ENCODE measurements around the gene TMTC3. TPM values are rescaled to one million over a fixed set of nuclear protein-coding genes. Genes with fewer than 3 reads are reported as not detected.
"Not testable (repeated sequence)": the region's sequence is repeated elsewhere in the genome, so short reads cannot be mapped to it uniquely, and the experiment has no call there.

Gene TMTC3
- total RNA-seq, 4 donors from 2014 or later = 29.8 to 45.2 (median 33.2) TPM

DNA sequence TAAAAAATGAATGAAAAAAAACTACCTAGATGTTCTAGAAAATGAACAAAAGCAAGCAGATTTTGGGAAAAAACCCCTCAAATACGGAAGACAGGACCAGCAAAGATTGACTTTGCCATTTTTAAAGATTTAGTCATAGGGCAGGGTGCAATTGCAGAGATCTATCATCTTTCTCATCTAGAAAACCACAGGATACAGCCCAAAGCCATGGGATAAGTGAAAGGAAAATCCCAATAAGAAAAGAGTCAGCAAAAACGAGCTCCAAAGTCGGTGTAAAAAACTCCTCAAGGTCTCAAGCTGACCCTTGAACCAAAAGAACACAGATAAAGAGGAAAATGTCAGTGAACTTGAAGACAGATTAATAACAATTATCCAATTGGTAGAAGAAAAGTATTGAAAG is 28.2 kb upstream of the TMTC3 start:
- DNase-seq (ENCODE audit: low spot score in 2 of 2) = no peak
- TF ChIP-seq POLR2A (IDR thresholded peaks at IDR 0.05) (no peak), CTCF (IDR thresholded peaks at IDR 0.05) (no peak)
- no peak overlapping the region for H3K4me3 ChIP-seq (ENCODE audit: low read depth, poor library complexity, severe bottlenecking)
- 50 to 60% methylated on average over 3 of the region's 3 CpGs for WGBS, 2 donors
- intact Hi-C loops (cut with DNase I; ENCODE audit: low total_unique reads) = no loop called here

DNA sequence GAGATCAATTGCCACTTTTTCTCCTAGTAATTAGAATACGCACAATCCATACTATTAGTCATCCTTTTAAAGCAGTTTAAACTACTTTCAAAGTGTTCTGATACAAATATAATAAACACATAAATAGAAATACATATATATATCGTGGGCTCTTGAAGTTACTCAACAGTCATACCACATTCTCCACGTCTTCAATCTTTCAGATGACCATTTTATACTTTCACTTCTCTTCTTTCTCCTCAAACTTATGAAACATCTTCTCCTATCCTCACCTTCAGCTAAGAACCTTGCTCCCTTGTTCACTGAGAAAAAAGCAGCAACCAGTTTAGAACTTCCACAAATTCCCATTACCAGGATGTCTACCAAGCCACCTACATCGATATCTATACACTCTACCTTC is 19.4 kb upstream of the TMTC3 start:
- WGBS, 2 donors = 66 to 68% methylated on average over 4 of the region's 4 CpGs
- TF ChIP-seq CTCF (IDR thresholded peaks at IDR 0.05) = no peak
- TF ChIP-seq POLR2A (IDR thresholded peaks at IDR 0.05) = no peak
- no peak overlapping the region for H3K4me3 ChIP-seq (ENCODE audit: low read depth, poor library complexity, severe bottlenecking)
- no peak for DNase-seq (ENCODE audit: low spot score in 2 of 2)
- intact Hi-C loops (cut with DNase I; ENCODE audit: low total_unique reads) = no loop called here

DNA sequence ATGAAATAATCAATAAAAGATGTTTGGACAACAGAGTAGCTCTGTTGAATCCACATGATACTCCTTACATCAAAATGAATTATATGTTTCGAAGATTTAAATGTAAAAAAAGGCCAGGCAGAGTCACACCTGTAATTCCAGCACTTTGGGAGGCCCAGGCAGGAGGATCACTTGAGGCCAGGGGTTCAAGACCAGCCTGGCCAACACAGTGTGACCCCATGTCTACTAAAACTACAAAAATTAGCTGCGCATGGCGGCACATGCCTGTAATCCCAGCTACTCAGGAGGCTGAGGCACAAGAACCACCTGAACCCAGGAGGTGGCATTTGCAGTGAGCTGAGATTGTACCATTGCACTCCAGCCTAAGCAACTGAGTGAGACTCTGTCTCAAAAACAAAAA is 15.0 kb upstream of the TMTC3 start:
- no peak for DNase-seq (ENCODE audit: low spot score in 2 of 2)
- intact Hi-C loops (cut with DNase I; ENCODE audit: low total_unique reads) = no loop called here
- WGBS, 2 donors = 99 to 100% methylated on average over 3 of the region's 3 CpGs
- TF ChIP-seq POLR2A (IDR thresholded peaks at IDR 0.05) = no peak
- no peak for TF ChIP-seq CTCF (IDR thresholded peaks at IDR 0.05)
- no peak overlapping the region for H3K4me3 ChIP-seq (ENCODE audit: low read depth, poor library complexity, severe bottlenecking)

DNA sequence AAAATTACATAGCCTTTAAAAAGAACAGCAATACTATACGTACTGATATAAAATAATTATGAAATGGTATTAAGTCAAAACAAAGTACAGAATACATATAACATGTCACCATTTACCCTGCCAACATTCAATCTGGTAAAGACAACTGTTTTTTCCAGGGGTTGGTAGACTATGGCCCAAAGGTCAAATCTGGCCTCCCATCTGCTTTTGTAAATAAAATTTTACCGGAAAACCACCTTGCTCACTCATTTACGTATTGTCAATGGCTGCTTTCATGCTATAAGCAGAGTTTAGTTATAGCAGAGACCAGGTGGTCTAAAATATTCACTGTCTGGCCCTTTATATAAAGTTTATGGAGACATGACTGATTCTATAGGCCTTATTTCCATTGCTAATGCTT is 14.3 kb upstream of the TMTC3 start:
- no peak for DNase-seq (ENCODE audit: low spot score in 2 of 2)
- intact Hi-C loops (cut with DNase I; ENCODE audit: low total_unique reads) = no loop called here
- WGBS, 2 donors = 99% methylated on average over 3 of the region's 3 CpGs
- TF ChIP-seq POLR2A (IDR thresholded peaks at IDR 0.05) = no peak
- TF ChIP-seq CTCF (IDR thresholded peaks at IDR 0.05) = no peak
- H3K4me3 ChIP-seq (ENCODE audit: low read depth, poor library complexity, severe bottlenecking) = no peak overlapping the region

GRCh38 chr12:88132392-88132791 is 9.7 kb upstream of the TMTC3 start:
- no peak for DNase-seq (ENCODE audit: low spot score in 2 of 2)
- intact Hi-C loops (cut with DNase I; ENCODE audit: low total_unique reads) = no loop called here
- no peak overlapping the region for H3K4me3 ChIP-seq (ENCODE audit: low read depth, poor library complexity, severe bottlenecking)
- TF ChIP-seq POLR2A (IDR thresholded peaks at IDR 0.05) (no peak), CTCF (IDR thresholded peaks at IDR 0.05) (no peak)

DNA sequence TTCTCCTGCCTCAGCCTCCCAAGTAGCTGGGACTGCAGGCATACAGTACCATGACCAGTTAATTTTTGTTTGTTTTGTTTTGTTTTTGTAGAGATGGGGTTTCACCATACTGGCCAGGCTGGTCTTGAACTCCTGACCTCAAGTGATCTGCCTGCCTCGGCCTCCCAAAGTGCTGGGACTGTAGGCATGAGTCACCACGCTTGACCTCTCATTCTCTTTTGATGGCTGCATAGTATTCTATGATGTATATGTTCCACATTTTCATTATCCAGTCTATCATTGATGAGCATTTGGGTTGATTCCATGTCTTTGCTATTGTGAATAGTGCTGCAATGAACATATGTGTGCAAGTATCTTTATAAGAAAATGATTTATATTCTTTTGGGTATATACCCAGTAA is 8.9 kb upstream of the TMTC3 start:
- DNase-seq (ENCODE audit: low spot score in 2 of 2); H3K4me3 ChIP-seq (ENCODE audit: low read depth, poor library complexity, severe bottlenecking); intact Hi-C loops (cut with DNase I; ENCODE audit: low total_unique reads): not testable (repeated sequence)
- 92 to 97% methylated on average over 2 of the region's 2 CpGs for whole genome bisulfite sequencing, 2 donors

DNA sequence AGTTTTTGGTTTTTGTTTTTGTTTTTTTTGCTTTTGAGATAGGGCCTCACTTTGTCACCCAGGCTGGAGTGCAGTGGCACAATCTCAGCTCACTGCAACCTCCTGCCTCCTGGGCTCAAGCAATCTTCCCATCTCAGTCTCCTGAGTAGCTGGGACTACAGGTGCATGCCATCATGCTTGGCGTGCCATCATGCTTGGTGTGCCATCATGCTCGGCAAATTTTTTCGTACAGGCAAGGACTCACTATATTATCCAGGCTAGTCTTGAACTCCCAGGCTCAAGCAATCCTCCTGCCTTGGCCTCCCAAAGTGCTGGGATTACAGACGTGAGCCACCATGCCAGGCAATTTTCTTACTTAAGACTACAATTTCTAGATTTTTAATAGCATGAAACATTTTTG is 2.4 kb upstream of the TMTC3 start:
- H3K4me3 ChIP-seq (ENCODE audit: low read depth, poor library complexity, severe bottlenecking); DNase-seq (ENCODE audit: low spot score in 2 of 2); intact Hi-C loops (cut with DNase I; ENCODE audit: low total_unique reads): not testable (repeated sequence)
- 96 to 100% methylated on average over 4 of the region's 4 CpGs for WGBS, 2 donors

All from lower leg skin (tissue), 4 donors.